ENCODE measurements around the gene FBXO17.

Gene FBXO17

GRCh38 chr19:38905620-38906019 lies 69.9 kb downstream of the FBXO17 start:
- Histone ChIP-seq H3K9me3 (ENCODE audit: control insufficient read depth, low read length) (no peaks in the 10 kb centered on the region), H2AFZ (no peak overlapping the region), H3K27me3 (ENCODE audit: control insufficient read depth, insufficient read depth, low read length) (no peaks in the 10 kb centered on the region), H3K4me1 (no peaks in the 10 kb centered on the region), H3K36me3 (ENCODE audit: control insufficient read depth, insufficient read depth, low read length) (no peaks in the 10 kb centered on the region), H3K9ac (no peak overlapping the region), H3K27ac (no peak overlapping the region), H3K4me2 (ENCODE audit: low read length) (no peak overlapping the region), H3K4me3 (ENCODE audit: low read depth, low read length) (no peak overlapping the region), H3K79me2 (peaks cover 3% of the 10 kb centered on the region)
- no peak for TF ChIP-seq CTCF (IDR thresholded peaks at IDR 0.05)

- TF ChIP-seq CTCF (IDR thresholded peaks at IDR 0.05), result no peak
- Histone ChIP-seq H3K4me3 (ENCODE audit: low read depth, low read length) (no peak overlapping the region), H2AFZ (no peak overlapping the region), H3K9me3 (ENCODE audit: control insufficient read depth, low read length) (no peaks in the 10 kb centered on the region), H3K36me3 (ENCODE audit: control insufficient read depth, insufficient read depth, low read length) (no peaks in the 10 kb centered on the region), H3K79me2 (peaks cover 3% of the 10 kb centered on the region), H3K4me2 (ENCODE audit: low read length) (no peak overlapping the region), H3K27me3 (ENCODE audit: control insufficient read depth, insufficient read depth, low read length) (no peaks in the 10 kb centered on the region), H3K27ac (no peak overlapping the region), H3K4me1 (no peaks in the 10 kb centered on the region), H3K9ac (no peak overlapping the region)
These were observed 70.7 kb downstream of the FBXO17 start for GRCh38 chr19:38904581-38905539.

GRCh38 chr19:38901683-38902082 lies 73.9 kb downstream of the FBXO17 start:
- H3K27me3 ChIP-seq (ENCODE audit: control insufficient read depth, insufficient read depth, low read length), result no peaks in the 10 kb centered on the region
- H3K4me3 ChIP-seq (ENCODE audit: low read depth, low read length), result no peak overlapping the region
- no peak overlapping the region for H3K4me2 ChIP-seq (ENCODE audit: low read length)
- H3K79me2 ChIP-seq, result peaks cover 9% of the 10 kb centered on the region
- no peak overlapping the region for H2AFZ ChIP-seq
- no peaks in the 10 kb centered on the region for H3K9me3 ChIP-seq (ENCODE audit: control insufficient read depth, low read length)
- no peak for TF ChIP-seq CTCF (IDR thresholded peaks at IDR 0.05)
- peaks cover 5% of the 10 kb centered on the region for H3K4me1 ChIP-seq
- no peak overlapping the region for H3K27ac ChIP-seq
- no peaks in the 10 kb centered on the region for H3K36me3 ChIP-seq (ENCODE audit: control insufficient read depth, insufficient read depth, low read length)
- H3K9ac ChIP-seq, result no peak overlapping the region

- Histone ChIP-seq H3K27me3 (ENCODE audit: control insufficient read depth, insufficient read depth, low read length) (no peaks in the 10 kb centered on the region), H3K4me1 (peaks cover 5% of the 10 kb centered on the region), H3K36me3 (ENCODE audit: control insufficient read depth, insufficient read depth, low read length) (no peaks in the 10 kb centered on the region), H3K9ac (no peak overlapping the region), H2AFZ (no peak overlapping the region), H3K79me2 (peaks cover 9% of the 10 kb centered on the region), H3K4me2 (ENCODE audit: low read length) (peak overlapping the region; percentile 95), H3K27ac (no peak overlapping the region), H3K9me3 (ENCODE audit: control insufficient read depth, low read length) (no peaks in the 10 kb centered on the region), H3K4me3 (ENCODE audit: low read depth, low read length) (peak overlapping the region; percentile 93)
- no peak for TF ChIP-seq CTCF (IDR thresholded peaks at IDR 0.05)
These were observed 74.8 kb downstream of the FBXO17 start for GRCh38 chr19:38900743-38901190.
